HEK293T (cell line): ENCODE measurements around the gene YJU2.

Source experiments
- BHLHE40 ChIP-seq: fragments of 450-650 bp; IDR thresholded peaks from 2 replicates; pipeline ENCODE4 v1.6.1; 2016; ENCODE audit warnings: mild to moderate bottlenecking, moderate library complexity, borderline replicate concordance
- CTBP1 ChIP-seq: fragments of 450-650 bp; IDR thresholded peaks from 2 replicates; pipeline ENCODE4 v1.6.1; 2016; ENCODE audit warnings: borderline replicate concordance
- FOXM1 ChIP-seq: fragments of 450-650 bp; IDR thresholded peaks from 2 replicates; pipeline ENCODE4 v1.6.1; 2017; ENCODE audit warnings: mild to moderate bottlenecking, borderline replicate concordance
- SP1 ChIP-seq: fragments of 450-650 bp; IDR thresholded peaks from 2 replicates; pipeline ENCODE4 v1.6.1; 2017
- SUZ12 ChIP-seq: fragments of 450-650 bp; IDR thresholded peaks from 2 replicates; pipeline ENCODE4 v1.6.1; 2016; ENCODE audit warnings: mild to moderate bottlenecking
- ZNF384 ChIP-seq: fragments of 450-650 bp; IDR thresholded peaks from 2 replicates; pipeline ENCODE4 v1.6.1; 2016

- TF ChIP-seq SP1 (no peak), ZNF384 (no peak), CTBP1 (no peak), FOXM1 (no peak), SUZ12 (no peak), BHLHE40 (no peak)
Measured at GRCh38 chr19:4215807-4216206, 31.1 kb upstream of the YJU2 start.
